Activated T-helper 9 cell treated with anti-CD3 and anti-CD28 coated beads, Interleukin-2, amount 50 U/mL, for 16 hours (primary cell): ENCODE measurements around the gene DVL2.
"Not testable (repeated sequence)": the region's sequence is repeated elsewhere in the genome, so short reads cannot be mapped to it uniquely, and the experiment has no call there.

ENCODE experiments used
- DNase-seq: peaks from one replicate; pipeline ENCODE4 v3.0.0-alpha.2; 2020; ENCODE audit warnings: low read depth

DVL2 gene

DNA sequence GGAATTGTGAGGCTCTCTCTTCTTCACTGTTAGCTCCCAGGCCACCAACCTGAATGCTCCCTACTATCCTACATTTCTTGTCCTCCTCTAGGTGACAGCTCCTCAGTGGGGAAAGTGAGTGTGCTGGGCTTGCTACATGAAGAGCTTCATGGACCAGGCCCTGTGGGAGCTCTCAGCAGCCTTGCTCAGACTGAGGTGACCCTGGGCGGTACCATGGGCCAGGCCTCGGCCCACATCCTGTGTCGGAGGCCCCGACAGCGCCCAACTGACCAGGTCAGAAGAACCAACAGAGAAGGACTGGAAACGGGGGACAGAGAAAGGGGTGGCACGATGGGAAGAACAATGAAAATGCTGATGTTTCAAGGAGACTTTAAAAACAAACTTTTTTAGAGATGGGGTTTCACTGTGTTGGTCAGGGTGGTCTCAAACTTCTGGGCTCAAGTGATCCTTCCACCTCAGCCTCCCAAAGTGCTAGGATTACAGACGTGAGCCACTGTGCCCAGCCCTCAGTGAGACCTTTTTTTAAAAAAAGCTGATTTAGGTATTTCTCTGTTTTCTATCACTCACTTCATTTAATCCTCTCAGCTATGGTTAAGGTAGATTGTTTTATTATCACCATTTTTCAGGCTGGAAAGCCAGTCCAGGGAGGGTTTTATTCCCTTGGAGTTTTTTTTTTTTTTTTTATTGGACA lies 22.6 kb upstream of the DVL2 start:
- DNase-seq = no peak

GRCh38 chr17:7254511-7254910 lies 20.2 kb upstream of the DVL2 start:
- DNase-seq = no peak

DNA sequence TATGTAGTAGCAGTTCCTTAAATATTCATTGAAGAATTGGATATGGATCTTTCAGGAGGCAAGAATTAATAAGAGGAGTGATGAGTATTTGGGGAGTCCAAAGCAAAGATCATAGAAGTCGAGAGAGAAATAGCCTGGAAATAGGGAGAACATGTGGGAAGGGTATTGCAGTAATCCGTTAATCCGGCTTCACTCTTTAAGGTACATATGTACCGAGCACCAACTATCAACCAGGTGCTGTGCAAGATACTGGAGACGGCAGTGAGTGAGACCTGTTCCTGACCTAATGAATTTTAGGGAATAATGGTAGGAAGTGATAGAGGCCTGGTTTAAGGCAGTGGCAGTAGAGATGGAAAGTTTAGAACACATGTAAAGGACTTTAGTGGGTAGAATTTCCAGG lies 18.8 kb upstream of the DVL2 start:
- no peak for DNase-seq

- DNase-seq = peak; percentile 80
Observed at GRCh38 chr17:7252176-7253043, 18.1 kb upstream of the DVL2 start, which contains the start of gene ELP5. Gene ELP5 (plus strand): TSS chr17:7252215. CDS start chr17:7252551, 336 bp downstream.

- peak; percentile 98 for DNase-seq
Observed at GRCh38 chr17:7251661-7252175, 17.4 kb upstream of the DVL2 start, which contains the start of gene CTDNEP1. Gene CTDNEP1 (minus strand): TSS chr17:7251734. CDS start chr17:7251296, 438 bp downstream.

DNA sequence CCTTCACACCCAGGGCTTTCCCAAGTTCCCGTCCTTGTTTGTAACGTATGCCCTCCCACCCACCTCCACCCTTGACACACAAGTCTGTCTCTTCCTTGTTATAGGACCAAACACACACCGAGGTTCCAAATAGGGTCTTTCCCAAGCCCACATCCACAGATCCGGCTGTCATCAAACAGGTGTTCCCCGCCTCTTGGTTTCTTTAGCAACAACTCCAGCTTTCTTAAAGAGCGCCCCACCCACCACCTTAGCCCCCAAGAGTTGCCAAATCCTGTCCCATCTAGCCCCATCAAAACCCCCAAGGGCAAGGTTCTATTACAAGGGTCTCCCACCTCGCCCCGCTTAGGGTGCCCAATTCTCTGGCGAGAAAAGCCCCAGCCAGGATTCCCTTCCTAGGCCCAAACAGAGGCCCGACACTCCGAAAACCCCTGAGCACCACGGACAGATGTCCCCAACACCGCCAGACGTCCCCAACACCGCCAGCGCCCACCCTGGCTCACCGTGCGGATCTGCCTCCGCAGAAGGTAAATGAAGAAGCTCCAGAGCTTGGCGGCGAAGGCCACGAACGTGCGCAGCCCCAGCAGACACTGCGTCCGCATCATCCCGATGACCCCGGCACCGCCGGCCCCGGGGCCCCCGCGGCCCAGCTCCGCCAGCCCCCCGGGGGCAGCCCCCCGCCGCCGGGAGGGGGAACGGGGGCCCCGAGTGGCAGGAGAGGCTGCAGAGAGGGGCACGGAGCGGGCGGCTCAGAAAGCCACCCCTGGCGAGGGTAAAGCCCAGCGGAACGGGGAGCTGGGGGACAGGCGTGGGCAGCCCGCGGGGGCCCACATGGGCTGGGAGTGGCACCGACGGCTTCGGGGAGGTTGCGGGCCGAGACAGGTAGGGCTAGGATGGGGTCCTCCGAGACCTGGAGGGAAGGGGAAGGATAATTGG lies 16.6 kb upstream of the DVL2 start:
- no peak for DNase-seq

GRCh38 chr17:7249830-7250229 lies 15.5 kb upstream of the DVL2 start:
- DNase-seq = no peak

GRCh38 chr17:7249214-7249613 lies 14.9 kb upstream of the DVL2 start:
- DNase-seq = no peak

DNA sequence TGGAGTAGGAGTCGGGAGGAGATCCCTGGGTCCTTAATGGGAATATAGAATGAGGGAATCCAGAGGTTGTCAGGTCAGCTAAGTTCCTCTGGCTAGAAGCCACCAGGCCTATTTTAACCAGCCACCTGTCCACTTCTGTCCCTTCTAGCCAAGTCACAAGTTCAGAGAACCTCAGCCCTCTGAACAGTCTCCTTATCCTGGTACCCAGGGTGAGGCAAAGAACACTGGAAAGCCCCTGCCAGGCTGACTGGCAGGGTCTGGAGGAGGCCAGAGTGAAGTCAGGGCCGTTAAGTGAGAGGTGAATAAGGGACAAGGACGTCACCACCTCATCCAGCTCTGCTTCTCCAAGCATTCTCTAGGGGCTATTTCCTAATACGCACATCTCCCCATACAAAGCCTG lies 14.5 kb upstream of the DVL2 start:
- DNase-seq = no peak

- no peak for DNase-seq
Observed at GRCh38 chr17:7246779-7247178, 12.5 kb upstream of the DVL2 start.

DNA sequence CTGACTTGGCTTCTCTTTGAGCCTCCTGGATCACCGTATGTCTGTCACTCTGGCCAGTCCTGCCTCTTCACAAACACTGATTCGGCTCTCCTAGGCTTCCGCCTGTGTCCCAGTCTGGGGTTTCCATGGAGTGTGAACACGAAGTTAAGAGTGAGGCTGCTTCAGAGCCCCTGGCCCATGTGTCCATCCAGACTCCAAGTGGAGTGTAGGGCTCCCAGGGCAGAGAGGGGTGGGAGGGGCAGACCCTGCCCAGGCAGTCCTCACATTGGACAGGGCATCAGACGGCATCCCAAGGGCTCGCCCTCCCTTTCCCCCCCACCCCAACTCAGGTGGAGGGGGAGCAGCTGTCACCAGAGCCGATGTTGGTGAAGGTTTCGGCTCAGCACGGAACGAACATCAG lies 9.5 kb upstream of the DVL2 start:
- not testable (repeated sequence) for DNase-seq

GRCh38 chr17:7243453-7243729 lies 9.1 kb upstream of the DVL2 start:
- DNase-seq = no peak

DNA sequence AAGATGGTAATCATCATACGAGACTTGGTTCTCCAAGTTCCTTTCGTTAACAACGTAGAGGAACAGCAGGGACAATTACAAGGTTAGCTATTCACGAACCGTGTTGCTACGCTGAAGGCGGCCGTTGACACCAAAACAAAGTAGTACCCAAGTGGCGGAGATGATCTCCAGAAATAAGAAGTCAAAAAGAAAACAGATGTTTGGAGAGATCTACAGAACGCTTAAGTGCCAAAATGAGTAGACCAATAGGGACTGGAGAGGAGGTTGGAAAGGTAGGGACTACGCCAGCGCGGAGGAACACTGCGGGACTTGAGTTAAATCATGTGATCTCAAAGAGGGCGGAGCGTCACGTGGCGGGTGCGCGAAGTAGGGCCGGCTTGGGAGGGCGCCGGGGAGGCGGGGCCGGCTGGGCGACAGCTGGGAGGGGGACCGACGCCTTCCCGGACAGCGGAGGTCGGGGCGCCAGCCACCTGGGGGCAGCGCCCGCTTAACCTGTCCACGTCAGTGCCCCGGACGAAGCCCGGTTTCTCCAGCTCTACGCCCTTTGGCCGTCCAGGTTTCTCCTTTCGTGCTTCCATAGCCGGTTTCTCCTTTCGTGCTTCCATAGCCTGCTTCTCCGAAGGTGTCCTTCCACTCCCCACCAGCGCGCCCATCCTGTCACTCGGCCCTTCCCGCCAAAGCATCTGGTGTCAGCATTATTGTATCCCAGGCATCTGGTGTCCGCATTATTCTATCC lies 8.6 kb upstream of the DVL2 start:
- peak; percentile 88 for DNase-seq

GRCh38 chr17:7241783-7242716 lies 7.7 kb upstream of the DVL2 start, which contains the start of gene GABARAP:
Gene GABARAP (minus strand): TSS chr17:7242449. CDS start chr17:7242330, 119 bp downstream.
- peak; percentile 88 for DNase-seq

- no peak for DNase-seq
Observed at GRCh38 chr17:7241090-7241733, 6.9 kb upstream of the DVL2 start.

DNA sequence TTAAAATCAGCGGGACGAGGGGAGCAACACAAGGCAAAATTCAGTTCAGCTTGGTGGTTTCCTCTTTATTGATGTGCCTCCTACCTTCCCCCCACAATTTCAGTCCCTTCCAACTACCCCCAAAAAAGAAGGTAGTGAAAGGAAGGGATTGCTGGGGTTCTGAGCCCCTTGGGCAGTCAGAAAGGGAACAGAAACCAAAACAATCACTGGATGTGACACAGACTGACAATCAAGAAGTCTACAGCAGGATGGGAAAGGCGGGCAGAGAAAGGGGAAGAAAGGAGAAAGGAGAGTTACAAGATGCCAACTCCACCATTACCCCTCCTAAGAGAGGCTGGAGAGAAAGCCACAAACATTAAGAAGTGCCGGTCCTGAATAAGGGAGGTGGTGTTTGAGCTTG lies 6.1 kb upstream of the DVL2 start:
- DNase-seq = no peak

- DNase-seq = peak; percentile 97
Observed at GRCh38 chr17:7239091-7240027, 5.0 kb upstream of the DVL2 start, which contains the start of gene PHF23. Gene PHF23 (minus strand): TSS chr17:7239457. CDS start chr17:7239279, 178 bp downstream.

GRCh38 chr17:7238420-7239090 lies 4.2 kb upstream of the DVL2 start:
- no peak for DNase-seq
